Measurements from ENCODE around the gene EN1.

The EN1 gene

GRCh38 chr2:118846953-118847761 lies at the start of gene EN1:
EN1 (minus strand) TSS chr2:118847648; CDS start chr2:118847167, 481 bp downstream.
- DNase-seq (ENCODE audit: low read depth) = no peak
- H3K4me3 ChIP-seq (ENCODE audit: low read length) = peak within 1 kb of the TSS; percentile 10
- TF ChIP-seq, protein P1, sequence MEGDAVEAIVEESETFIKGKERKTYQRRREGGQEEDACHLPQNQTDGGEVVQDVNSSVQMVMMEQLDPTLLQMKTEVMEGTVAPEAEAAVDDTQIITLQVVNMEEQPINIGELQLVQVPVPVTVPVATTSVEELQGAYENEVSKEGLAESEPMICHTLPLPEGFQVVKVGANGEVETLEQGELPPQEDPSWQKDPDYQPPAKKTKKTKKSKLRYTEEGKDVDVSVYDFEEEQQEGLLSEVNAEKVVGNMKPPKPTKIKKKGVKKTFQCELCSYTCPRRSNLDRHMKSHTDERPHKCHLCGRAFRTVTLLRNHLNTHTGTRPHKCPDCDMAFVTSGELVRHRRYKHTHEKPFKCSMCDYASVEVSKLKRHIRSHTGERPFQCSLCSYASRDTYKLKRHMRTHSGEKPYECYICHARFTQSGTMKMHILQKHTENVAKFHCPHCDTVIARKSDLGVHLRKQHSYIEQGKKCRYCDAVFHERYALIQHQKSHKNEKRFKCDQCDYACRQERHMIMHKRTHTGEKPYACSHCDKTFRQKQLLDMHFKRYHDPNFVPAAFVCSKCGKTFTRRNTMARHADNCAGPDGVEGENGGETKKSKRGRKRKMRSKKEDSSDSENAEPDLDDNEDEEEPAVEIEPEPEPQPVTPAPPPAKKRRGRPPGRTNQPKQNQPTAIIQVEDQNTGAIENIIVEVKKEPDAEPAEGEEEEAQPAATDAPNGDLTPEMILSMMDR (conservative IDR thresholded peaks at IDR 0.05; ENCODE audit: low read depth, low read length) = no peak

DNA sequence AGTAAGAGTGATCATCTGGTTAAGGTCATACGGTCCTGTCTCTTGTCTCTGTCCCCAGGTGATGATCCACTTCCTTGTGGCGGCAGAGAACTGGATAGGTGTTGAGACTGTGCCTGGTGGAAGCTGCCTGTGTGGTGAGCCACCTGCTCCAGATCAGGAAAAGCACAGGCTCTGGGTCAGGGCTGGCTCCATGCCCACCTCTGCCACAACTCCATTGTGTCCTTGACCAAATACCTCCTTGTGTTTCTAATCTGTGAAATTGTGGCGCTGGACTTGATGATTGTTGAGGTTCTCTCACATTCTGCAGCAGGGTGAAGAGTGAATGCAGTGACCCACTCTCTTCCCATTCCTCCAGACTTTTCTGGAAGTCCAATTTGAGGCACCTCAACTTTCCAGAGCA lies 45.7 kb upstream of the EN1 start:
- no peak overlapping the region for H3K4me3 ChIP-seq (ENCODE audit: low read length)
- no peak for DNase-seq (ENCODE audit: low read depth)
- TF ChIP-seq, protein P1 (conservative IDR thresholded peaks at IDR 0.05; ENCODE audit: low read depth, low read length) = no peak

GRCh38 chr2:118889995-118890394 lies 42.5 kb upstream of the EN1 start:
- DNase-seq (ENCODE audit: low read depth) = no peak
- TF ChIP-seq, protein P1 (conservative IDR thresholded peaks at IDR 0.05; ENCODE audit: low read depth, low read length) = no peak
- no peak overlapping the region for H3K4me3 ChIP-seq (ENCODE audit: low read length)

DNA sequence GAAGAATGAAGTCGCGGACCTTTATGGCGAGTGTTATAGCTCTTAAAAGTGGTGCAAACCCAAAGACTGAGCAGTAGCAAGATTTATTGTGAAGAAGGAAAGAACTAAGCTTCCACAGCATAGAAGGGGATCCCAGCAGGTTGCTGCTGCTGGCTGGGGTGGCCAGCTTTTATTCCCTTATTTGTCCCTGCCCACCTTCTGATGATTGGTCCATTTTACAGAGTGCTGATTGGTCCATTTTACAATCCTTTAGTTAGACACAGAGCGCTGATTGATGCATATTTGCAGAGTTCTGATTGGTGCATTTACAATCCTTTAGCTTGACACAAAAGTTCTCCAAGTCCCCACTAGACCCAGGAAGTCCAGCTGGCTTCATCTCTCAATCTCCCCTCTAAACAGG lies 36.3 kb upstream of the EN1 start:
- no peak for DNase-seq (ENCODE audit: low read depth)
- TF ChIP-seq, protein P1 (conservative IDR thresholded peaks at IDR 0.05; ENCODE audit: low read depth, low read length) = no peak
- H3K4me3 ChIP-seq (ENCODE audit: low read length) = no peak overlapping the region

DNA sequence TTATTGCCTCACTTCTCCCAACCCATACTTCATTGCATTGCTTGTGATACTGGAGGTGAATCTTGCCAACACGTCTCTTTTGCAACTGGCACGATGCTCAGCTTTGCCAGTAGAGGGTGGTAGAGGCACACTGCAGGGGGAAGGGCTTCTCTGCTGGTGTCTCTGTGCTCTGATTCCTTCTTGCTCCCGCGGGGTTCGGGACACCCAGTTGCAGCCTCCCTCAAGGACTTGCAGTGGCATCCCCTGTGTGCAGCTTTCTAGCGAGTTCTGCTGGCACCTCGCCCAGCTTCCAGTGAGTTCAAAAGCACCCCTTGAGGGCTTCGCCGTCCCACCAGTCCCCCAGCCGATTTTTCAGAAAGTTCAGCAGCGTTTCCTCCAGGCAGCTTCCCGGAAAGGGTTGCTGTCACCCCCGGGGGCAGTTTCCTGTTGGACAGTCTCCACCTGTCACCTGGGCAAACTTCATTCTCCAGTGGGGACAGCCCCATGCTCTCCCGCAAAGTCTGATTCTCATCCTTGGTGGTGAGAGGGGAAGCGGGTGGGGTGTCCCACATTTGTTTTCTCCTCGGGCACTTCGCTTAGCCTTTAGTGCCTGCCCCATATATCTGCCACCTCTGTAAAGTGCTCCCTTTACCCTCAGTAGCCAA lies 35.4 kb upstream of the EN1 start:
- H3K4me3 ChIP-seq (ENCODE audit: low read length) = no peak overlapping the region

GRCh38 chr2:118881490-118882129 lies 34.2 kb upstream of the EN1 start:
- DNase-seq (ENCODE audit: low read depth) = peak; percentile 8
- no peak overlapping the region for H3K4me3 ChIP-seq (ENCODE audit: low read length)
- TF ChIP-seq, protein P1 (conservative IDR thresholded peaks at IDR 0.05; ENCODE audit: low read depth, low read length) = peak; percentile 88

More for the DNA sequence above, 35.4 kb upstream of the EN1 start:
- TF ChIP-seq, protein P1 (conservative IDR thresholded peaks at IDR 0.05; ENCODE audit: low read depth, low read length) = peak; percentile 98
- no peak for DNase-seq (ENCODE audit: low read depth)
